SK-N-DZ (cell line): ENCODE results near the gene CSF3R.

Experiments used
- DNase-seq: peaks from one replicate; pipeline ENCODE4 v3.0.0-alpha.2; 2015; ENCODE audit warnings: low spot score
- small RNA-seq, 2 experiments: library from RNA; depleted of rRNA; stranded (forward); fragments of <200 nt; gene quantifications; one replicate each; pipeline ENCODE3, GENCODE V24; 2014

The CSF3R gene

DNA sequence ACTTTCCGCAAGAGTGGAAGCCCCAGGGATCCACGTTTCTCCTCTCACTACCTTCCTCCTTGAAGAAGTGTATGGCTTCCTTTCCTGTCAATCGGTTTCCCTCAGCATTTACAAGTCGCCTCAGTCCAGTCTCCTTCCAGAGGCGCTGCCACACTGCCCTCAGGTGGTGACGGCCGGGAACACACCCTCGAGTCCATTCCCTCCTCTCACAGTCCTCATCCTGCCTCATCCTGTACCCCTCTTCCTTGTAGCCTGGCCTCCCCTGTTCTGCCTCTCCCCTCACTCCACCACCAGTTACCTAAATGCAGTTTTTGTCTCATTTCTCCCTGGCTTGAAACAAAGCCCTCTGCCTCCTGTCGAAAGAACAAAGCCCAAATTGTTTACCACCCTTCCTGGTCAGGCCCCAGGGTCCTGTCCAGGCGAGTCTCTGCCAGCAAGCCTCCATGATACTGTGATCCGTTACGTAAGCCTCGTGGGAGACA lies 61.8 kb downstream of the CSF3R start:
- DNase-seq = peak; percentile 69

GRCh38 chr1:36420409-36420808 lies 62.3 kb downstream of the CSF3R start:
- no peak for DNase-seq

DNA sequence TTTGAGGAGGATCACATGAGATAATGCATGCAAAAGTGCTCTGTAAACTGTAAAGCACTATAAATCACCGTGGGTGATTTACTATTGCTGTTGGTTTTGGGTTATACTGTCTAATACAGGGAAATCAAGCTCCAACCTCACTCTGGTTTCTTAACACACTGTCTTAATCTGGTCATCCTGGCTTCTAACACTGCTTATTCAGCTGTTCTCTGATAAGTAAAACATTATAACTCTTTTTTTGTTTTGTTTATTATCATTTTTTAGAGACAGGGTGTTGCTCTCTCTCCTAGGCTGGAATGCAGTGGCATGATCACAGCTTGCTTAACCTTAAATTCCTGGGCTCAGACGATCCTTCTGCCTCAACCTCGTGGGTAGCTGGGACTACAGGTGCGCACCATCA lies 63.1 kb downstream of the CSF3R start:
- no peak for DNase-seq

GRCh38 chr1:36419140-36419539 lies 63.6 kb downstream of the CSF3R start:
- DNase-seq = no peak

DNA sequence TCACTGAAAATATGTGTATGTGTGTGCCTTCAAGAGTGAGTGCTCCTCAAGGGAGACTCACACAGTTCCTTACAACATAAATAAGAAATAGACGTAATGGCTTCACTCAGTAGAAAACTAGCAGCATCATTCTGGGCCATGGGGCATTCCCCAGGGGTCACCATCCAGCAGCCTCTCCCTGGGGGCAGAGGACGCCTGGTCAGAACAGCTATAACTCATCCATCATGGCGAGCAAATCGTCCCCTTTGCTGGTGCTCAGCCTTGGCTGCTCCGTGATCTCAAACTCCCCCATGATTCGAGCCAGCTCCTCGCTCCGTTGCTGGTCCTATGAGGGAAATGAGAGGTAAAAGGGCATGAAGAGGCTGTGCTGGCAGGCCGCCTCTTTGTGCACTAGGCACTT lies 64.8 kb downstream of the CSF3R start:
- no peak for DNase-seq

Small RNA genes lying within 50 kb of the gene (small RNA-seq; reads per million reads assigned to genes)
- gene SNORA63C = 0.04 to 0.05 reads per million in 2 experiments
